CD4-positive, alpha-beta T cell treated with Interleukin-10 for 1 hour (primary cell): ENCODE results near the gene COG4.

Experiments
- DNase-seq: peaks from one replicate; pipeline ENCODE4 v3.0.0-alpha.2; 2020

COG4 gene

DNA sequence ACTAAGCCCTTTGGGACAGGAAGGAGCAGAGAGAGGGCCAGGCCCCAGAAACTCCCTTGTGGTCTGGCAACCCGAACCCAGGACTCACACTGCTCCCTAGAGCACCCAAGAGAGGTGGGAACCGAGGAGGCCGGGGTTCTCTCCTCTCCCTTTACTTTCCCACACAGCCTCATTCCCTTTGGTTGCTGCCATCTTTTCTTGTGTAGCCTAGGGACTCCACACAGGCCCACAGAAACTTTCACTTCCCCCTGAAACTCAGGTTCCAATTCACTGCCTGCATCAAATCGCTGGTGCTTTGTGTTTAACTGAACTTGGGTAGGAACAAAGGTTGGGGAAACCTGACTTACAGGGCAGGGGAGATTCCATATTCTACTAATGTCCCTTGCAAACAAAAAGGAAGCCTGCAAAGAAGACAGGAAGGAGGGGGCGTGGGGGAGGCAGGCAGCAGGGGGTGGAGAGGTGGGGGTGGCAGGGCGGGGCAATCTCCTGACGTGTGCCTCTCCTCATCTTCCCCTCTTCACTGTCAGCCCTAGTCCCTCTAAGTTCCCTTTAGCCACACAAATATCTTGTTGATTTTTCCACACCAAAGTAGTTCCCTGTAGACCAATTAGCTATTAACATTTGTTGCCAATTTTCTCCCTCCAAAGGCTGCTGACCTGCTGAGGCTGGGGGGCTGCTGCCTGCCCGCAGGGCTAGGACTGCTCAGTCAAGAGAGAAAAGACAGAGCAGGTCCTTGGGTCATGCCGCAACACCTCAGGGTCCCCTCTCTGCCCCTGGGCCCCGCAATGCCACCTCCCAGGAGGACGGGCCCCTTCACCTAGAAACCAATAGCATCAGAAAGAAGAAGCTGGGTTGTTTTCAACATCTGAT is 92.5 kb downstream of the COG4 start:
- peak; percentile 75 for DNase-seq
